Measurements from ENCODE around the gene PIGR. TPM values are rescaled to one million over a fixed set of nuclear protein-coding genes. Genes with fewer than 3 reads are reported as not detected.

The PIGR gene
- total and polyA plus RNA-seq, 10 of the 15 experiments (the other 5 are each of a cell fraction or from before 2014, with no cell fraction given), result 0.96 to 7.6 (median 1.8) TPM

GRCh38 chr1:206911064-206911663, 35.1 kb downstream of the PIGR start (continued):
- TF ChIP-seq EP300 (IDR thresholded peaks at IDR 0.05; ENCODE audit: borderline replicate concordance in 1 of 2, control insufficient read depth in 1 of 2, low read depth in 2 of 2, low read length in 2 of 2) (no peak), ZNF384 (IDR thresholded peaks at IDR 0.05; ENCODE audit: borderline replicate concordance, low read depth, low read length) (peak; percentile 88)

- ATAC-seq (no peak), DNase-seq (ENCODE audit: low read depth, low spot score) (no peak), FAIRE-seq (no peak)
- peak overlapping the region; percentile 19; the same call in 1 of the 2 replicates for H3K4me3 ChIP-seq
- peaks cover 17% of the 10 kb centered on the region for H3K79me2 ChIP-seq (ENCODE audit: control insufficient read depth, insufficient read depth, low read length)
- ChIA-PET RAD21 (ENCODE audit: unreplicated experiment) (interaction anchor here (0.9 to 1.8 kb wide), 5 partner anchors 21 to 175 kb away, joined by 3 to 10 read pairs (median 4); no protein-coding TSS in a partner anchor), SMC1A (ENCODE audit: uncharacterized antibody, unreplicated experiment) (interaction anchor here (1.2 to 2.5 kb wide), 8 partner anchors 15 to 183 kb away, joined by 3 to 11 read pairs (median 4); partner anchors contain the start of gene IL20), CTCF (interaction anchor here (0.7 to 5.9 kb wide), 15 partner anchors 12 to 247 kb away, joined by 3 to 59 read pairs (median 5); partner anchors contain the start of genes FCMR and IL20), POLR2A (no interaction called here)
- H3K9me3 ChIP-seq (replicated peaks; ENCODE audit: control insufficient read depth, insufficient read depth, low read length), result no peaks in the 10 kb centered on the region
- BruUV-seq (replicated peaks), result no TSS peak
- intact Hi-C loops (cut with micrococcal nuclease; ENCODE audit: unreplicated experiment) (loop anchor here (10.0 kb wide), 1 partner anchor 405 kb away; the partner anchor contains the start of gene RASSF5), in situ Hi-C loops (cut with MboI) (loop anchor here (5.0 kb wide), 2 partner anchors 98 to 183 kb away; no protein-coding TSS in a partner anchor)
- H3K36me3 ChIP-seq (ENCODE audit: control insufficient read depth in 2 of 2, insufficient read depth in 2 of 2, low read length in 1 of 2), result peaks cover 23 to 34% of the 10 kb centered on the region in 2 experiments
- peak overlapping the region; percentile 71 for H3K4me2 ChIP-seq (ENCODE audit: control insufficient read depth, insufficient read depth)
- no peak overlapping the region for H2AFZ ChIP-seq (ENCODE audit: control insufficient read depth, low read depth, low read length)
- no peak overlapping the region for H3K9ac ChIP-seq (ENCODE audit: control insufficient read depth, insufficient read depth, low read length)
- H3K27ac ChIP-seq (ENCODE audit: control insufficient read depth, insufficient read depth), result no peak overlapping the region
- peaks cover 19% of the 10 kb centered on the region for H3K4me1 ChIP-seq (ENCODE audit: control insufficient read depth, insufficient read depth, low read length)
- WGBS (ENCODE audit: insufficient coverage, insufficient replicate concordance, low lambda C conversion rate, missing lambda C conversion rate), result 67% methylated on average over 14 of the region's 14 CpGs
- peaks cover 3% of the 10 kb centered on the region; the same call in 1 of the 2 replicates for H4K20me1 ChIP-seq (ENCODE audit: control insufficient read depth, insufficient read depth)
- no peaks in the 10 kb centered on the region for H3K27me3 ChIP-seq (replicated peaks in 1 of 2; ENCODE audit: control insufficient read depth in 2 of 2, insufficient read depth in 2 of 2, low read length in 1 of 2)
- TF ChIP-seq MTA3 (IDR thresholded peaks at IDR 0.05; ENCODE audit: borderline replicate concordance, low read length) (no peak), REST (IDR thresholded peaks at IDR 0.05; ENCODE audit: low read depth, low read length) (no peak), IRF5 (IDR thresholded peaks at IDR 0.05; ENCODE audit: borderline replicate concordance) (no peak), IKZF2 (IDR thresholded peaks at IDR 0.05) (no peak), NR2C2 (IDR thresholded peaks at IDR 0.05; ENCODE audit: borderline replicate concordance, control insufficient read depth, insufficient read length, low read depth) (no peak), NFYA (IDR thresholded peaks at IDR 0.05; ENCODE audit: borderline replicate concordance, low read depth, low read length) (no peak), EED (IDR thresholded peaks at IDR 0.05; ENCODE audit: low read depth) (no peak), ZNF274 (IDR thresholded peaks at IDR 0.05; ENCODE audit: insufficient read depth, insufficient read length) (no peak), ASH2L (IDR thresholded peaks at IDR 0.05; ENCODE audit: borderline replicate concordance, low read depth) (no peak), PAX5 (IDR thresholded peaks at IDR 0.05; ENCODE audit: borderline replicate concordance, low read depth, low read length) (no peak), CREB1 (IDR thresholded peaks at IDR 0.05; ENCODE audit: low read depth) (no peak)
Measured at GRCh38 chr1:206909883-206910318, 36.4 kb downstream of the PIGR start.
